Loucy (cell line): ENCODE data around the gene GAS2.
"Not testable (repeated sequence)": the region's sequence is repeated elsewhere in the genome, so short reads cannot be mapped to it uniquely, and the experiment has no call there.

ENCODE experiments used
- H2AFZ ChIP-seq: fragments of 200-600 bp; sonication (generic); 2 replicates; pipeline ENCODE4 v1.6.0; 2016; ENCODE audit warnings: antibody characterized with exemption, mild to moderate bottlenecking, low read length, moderate library complexity
- H3F3A ChIP-seq: fragments of 200-600 bp; 2 replicates; pipeline ENCODE4 v1.6.0; 2016; ENCODE audit warnings: antibody characterized with exemption, low read depth, mild to moderate bottlenecking
- H3K27me3 ChIP-seq: fragments of 200-600 bp; sonication (generic); 2 replicates; pipeline ENCODE4 v1.6.1; 2014; ENCODE audit warnings: low read length, mild to moderate bottlenecking; ENCODE audit not compliant: insufficient read depth, poor library complexity, severe bottlenecking
- H3K36me3 ChIP-seq: fragments of 200-600 bp; sonication (generic); 2 replicates; pipeline ENCODE4 v1.6.1; 2016; ENCODE audit warnings: low read length; ENCODE audit not compliant: insufficient read depth
- H3K4me1 ChIP-seq: fragments of 200-600 bp; sonication (generic); 2 replicates; pipeline ENCODE4 v1.5.1; 2014; ENCODE audit warnings: low read length, mild to moderate bottlenecking; ENCODE audit not compliant: insufficient read depth, poor library complexity, severe bottlenecking
- H3K4me2 ChIP-seq: fragments of 200-600 bp; sonication (generic); 2 replicates; pipeline ENCODE4 v1.6.0; 2014; ENCODE audit warnings: antibody characterized with exemption, low read length, low read depth, mild to moderate bottlenecking; ENCODE audit not compliant: poor library complexity, severe bottlenecking
- H3K4me3 ChIP-seq: fragments of 200-600 bp; sonication (generic); 2 replicates; pipeline ENCODE4 v1.5.1; 2014; ENCODE audit warnings: low read length, mild to moderate bottlenecking, mixed read lengths; ENCODE audit not compliant: poor library complexity, severe bottlenecking
- H3K79me2 ChIP-seq: fragments of 200-600 bp; sonication (generic); 2 replicates; pipeline ENCODE4 v1.6.1; 2014; ENCODE audit warnings: low read length; ENCODE audit not compliant: insufficient read depth
- H3K9ac ChIP-seq: fragments of 200-600 bp; sonication (generic); 2 replicates; pipeline ENCODE4 v1.6.0; 2014; ENCODE audit warnings: mild to moderate bottlenecking, low read depth, low read length, moderate library complexity; ENCODE audit not compliant: poor library complexity, severe bottlenecking
- H3K9me2 ChIP-seq: fragments of 200-600 bp; sonication (generic); replicated peaks from 2 replicates; pipeline ENCODE4 v1.6.1; 2016; ENCODE audit warnings: low read depth, low read length, mixed read lengths
- H3K9me3 ChIP-seq: fragments of 200-600 bp; sonication (generic); 2 replicates; pipeline ENCODE4 v1.6.1; 2014; ENCODE audit warnings: mild to moderate bottlenecking, antibody characterized with exemption, low read length, low read depth; ENCODE audit not compliant: insufficient read depth
- H4K20me1 ChIP-seq: fragments of 200-600 bp; sonication (generic); 2 replicates; pipeline ENCODE4 v1.6.0; 2014; ENCODE audit warnings: antibody characterized with exemption, low read length, mild to moderate bottlenecking; ENCODE audit not compliant: insufficient read depth, poor library complexity, severe bottlenecking
- CTCF ChIP-seq: fragments of 200-600 bp; sonication (generic); conservative IDR thresholded peaks from 2 replicates; pipeline ENCODE4 v1.5.1; 2014; ENCODE audit warnings: mild to moderate bottlenecking, antibody characterized with exemption, low read length
- EZH2phosphoT487 ChIP-seq: fragments of 200-600 bp; IDR thresholded peaks from 2 replicates; pipeline ENCODE4 v1.6.1; 2018; ENCODE audit warnings: antibody characterized with exemption, mild to moderate bottlenecking, moderate library complexity, borderline replicate concordance

The GAS2 gene

GRCh38 chr11:22640862-22641261 is 25.5 kb upstream of the GAS2 start:
- Histone ChIP-seq H3K4me1 (no peaks in the 10 kb centered on the region), H3F3A (no peaks in the 10 kb centered on the region), H3K9me2 (no peaks in the 10 kb centered on the region), H4K20me1 (no peaks in the 10 kb centered on the region), H3K4me3 (no peak overlapping the region), H3K4me2 (no peak overlapping the region), H3K9me3 (no peaks in the 10 kb centered on the region), H3K27me3 (no peaks in the 10 kb centered on the region), H3K9ac (no peak overlapping the region), H3K79me2 (no peaks in the 10 kb centered on the region), H3K36me3 (no peaks in the 10 kb centered on the region), H2AFZ (no peak overlapping the region)
- TF ChIP-seq CTCF, result no peak
- TF ChIP-seq EZH2phosphoT487, result no peak

DNA sequence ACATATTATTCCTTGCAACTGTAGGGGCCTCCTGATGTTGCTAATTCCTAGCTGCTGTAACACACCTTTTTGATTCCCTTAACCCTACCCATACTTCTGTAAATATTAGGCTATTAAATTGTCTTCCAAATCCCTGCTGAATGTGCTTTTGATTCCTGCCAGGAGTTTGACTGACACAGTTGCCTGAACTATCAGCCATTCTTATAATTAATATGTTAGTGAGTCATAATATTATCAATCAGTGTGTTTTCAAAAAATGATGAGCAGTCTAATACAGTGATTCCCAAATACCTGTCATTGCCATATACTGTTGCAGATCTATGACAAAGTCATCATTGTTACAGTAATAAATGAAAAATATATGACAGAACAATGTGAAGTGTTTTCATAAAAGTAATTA is 24.9 kb upstream of the GAS2 start:
- H3K4me2 ChIP-seq, result no peak overlapping the region
- H4K20me1 ChIP-seq, result no peaks in the 10 kb centered on the region
- TF ChIP-seq EZH2phosphoT487 (no peak), CTCF (no peak)
- H2AFZ ChIP-seq, result no peak overlapping the region
- no peaks in the 10 kb centered on the region for H3K36me3 ChIP-seq
- H3K4me1 ChIP-seq, result no peaks in the 10 kb centered on the region
- H3K4me3 ChIP-seq, result no peak overlapping the region
- H3K9ac ChIP-seq, result no peak overlapping the region
- no peaks in the 10 kb centered on the region for H3K27me3 ChIP-seq
- H3K9me3 ChIP-seq, result no peaks in the 10 kb centered on the region
- no peaks in the 10 kb centered on the region for H3K9me2 ChIP-seq
- no peaks in the 10 kb centered on the region for H3K79me2 ChIP-seq
- H3F3A ChIP-seq, result no peaks in the 10 kb centered on the region

DNA sequence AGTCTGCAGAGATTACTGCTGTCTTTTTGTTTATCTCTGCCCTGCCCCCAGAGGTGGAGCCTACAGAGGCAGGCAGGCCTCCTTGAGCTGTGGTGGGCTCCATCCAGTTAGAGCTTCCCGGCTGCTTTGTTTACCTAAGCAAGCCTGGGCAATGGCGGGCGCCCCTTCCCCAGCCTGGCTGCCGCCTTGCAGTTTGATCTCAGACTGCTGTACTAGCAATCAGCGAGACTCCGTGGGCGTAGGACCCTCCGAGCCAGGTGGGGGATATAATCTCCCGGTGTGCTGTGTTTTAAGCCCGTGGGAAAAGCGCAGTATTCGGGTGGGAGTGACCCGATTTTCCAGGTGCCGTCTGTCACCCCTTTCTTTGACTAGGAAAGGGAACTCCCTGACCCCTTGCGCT is 14.1 kb upstream of the GAS2 start:
- H3F3A ChIP-seq, H3K9me2 ChIP-seq, H2AFZ ChIP-seq, H3K4me2 ChIP-seq, H3K79me2 ChIP-seq, H3K4me1 ChIP-seq, H4K20me1 ChIP-seq, H3K9me3 ChIP-seq, H3K36me3 ChIP-seq, H3K27me3 ChIP-seq, H3K9ac ChIP-seq, H3K4me3 ChIP-seq: not testable (repeated sequence)

DNA sequence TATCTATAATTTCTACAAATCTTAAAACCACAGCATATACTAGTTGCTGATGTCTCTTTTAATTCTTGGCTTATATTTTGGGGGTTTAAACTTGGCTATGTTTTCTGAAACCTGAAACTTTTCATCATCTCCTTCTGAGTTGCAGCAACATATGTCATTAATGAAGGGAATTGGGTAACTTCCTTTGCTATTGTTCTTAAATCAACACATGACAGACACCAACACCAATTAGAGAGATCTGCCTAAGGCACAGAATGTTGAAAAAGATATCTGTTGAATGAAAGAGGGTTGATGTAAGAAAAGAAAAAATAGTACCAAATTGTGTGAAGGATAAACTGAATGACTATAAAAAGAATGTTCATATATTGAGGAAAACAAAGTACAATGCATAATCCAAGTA is 10.3 kb upstream of the GAS2 start:
- Histone ChIP-seq H3K9me3 (no peaks in the 10 kb centered on the region), H3K4me3 (no peak overlapping the region), H3K9me2 (no peaks in the 10 kb centered on the region), H3K79me2 (no peaks in the 10 kb centered on the region), H3K27me3 (no peaks in the 10 kb centered on the region), H2AFZ (no peak overlapping the region), H3K4me1 (peaks cover 3% of the 10 kb centered on the region), H3K9ac (no peak overlapping the region), H3K36me3 (no peaks in the 10 kb centered on the region), H3F3A (no peaks in the 10 kb centered on the region), H4K20me1 (no peaks in the 10 kb centered on the region), H3K4me2 (no peak overlapping the region)
- TF ChIP-seq CTCF, result no peak
- TF ChIP-seq EZH2phosphoT487, result no peak
